ENCODE data around the gene ABHD17B. TPM values are rescaled to one million over a fixed set of nuclear protein-coding genes. Genes with fewer than 3 reads are reported as not detected.

The ABHD17B gene
- total RNA-seq, 1 donor from 2014 or later = 19.6 TPM

DNA sequence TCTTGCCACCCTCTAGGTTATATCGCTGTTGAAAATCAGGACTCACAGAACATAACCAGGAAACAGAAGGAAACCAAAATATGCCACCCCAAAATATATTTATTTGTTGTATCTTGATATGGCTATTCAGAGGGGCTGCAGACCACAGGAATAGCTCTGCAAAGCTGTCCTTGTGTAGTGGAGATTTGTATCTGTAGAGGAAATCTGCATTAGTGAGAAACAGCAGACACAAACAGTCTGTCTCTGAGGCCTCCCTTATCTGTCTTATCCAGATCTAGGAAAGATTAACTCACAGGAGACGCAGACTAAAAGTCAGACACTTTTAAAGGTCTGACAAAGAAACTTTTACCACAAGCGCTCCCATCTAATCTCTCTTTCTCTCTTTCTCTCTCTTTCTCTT, 88.5 kb downstream of the ABHD17B start:
- no peak for TF ChIP-seq CTCF (IDR thresholded peaks at IDR 0.05; ENCODE audit: insufficient read depth, low read length, poor library complexity, severe bottlenecking)
- no peak for DNase-seq (ENCODE audit: low read depth)
- H3K27me3 ChIP-seq (ENCODE audit: control insufficient read depth, insufficient read depth, low read length) = no peaks in the 10 kb centered on the region
- H3K36me3 ChIP-seq (ENCODE audit: control insufficient read depth, insufficient read depth, low read length) = no peaks in the 10 kb centered on the region
- no peak overlapping the region for H3K4me3 ChIP-seq (ENCODE audit: low read depth, low read length)

- H3K27me3 ChIP-seq (ENCODE audit: control insufficient read depth, insufficient read depth, low read length) = no peaks in the 10 kb centered on the region
- DNase-seq (ENCODE audit: low read depth) = no peak
- no peak for TF ChIP-seq CTCF (IDR thresholded peaks at IDR 0.05; ENCODE audit: insufficient read depth, low read length, poor library complexity, severe bottlenecking)
- H3K36me3 ChIP-seq (ENCODE audit: control insufficient read depth, insufficient read depth, low read length) = no peaks in the 10 kb centered on the region
- H3K4me3 ChIP-seq (ENCODE audit: low read depth, low read length) = no peak overlapping the region
Observed at GRCh38 chr9:71821405-71821804, 89.6 kb downstream of the ABHD17B start.

- DNase-seq (ENCODE audit: low read depth) = no peak
- no peaks in the 10 kb centered on the region for H3K36me3 ChIP-seq (ENCODE audit: control insufficient read depth, insufficient read depth, low read length)
- no peak for TF ChIP-seq CTCF (IDR thresholded peaks at IDR 0.05; ENCODE audit: insufficient read depth, low read length, poor library complexity, severe bottlenecking)
- H3K27me3 ChIP-seq (ENCODE audit: control insufficient read depth, insufficient read depth, low read length) = no peaks in the 10 kb centered on the region
- H3K4me3 ChIP-seq (ENCODE audit: low read depth, low read length) = no peak overlapping the region
Observed at GRCh38 chr9:71820403-71820921, 90.5 kb downstream of the ABHD17B start.

GRCh38 chr9:71819115-71819739, 91.8 kb downstream of the ABHD17B start:
- Histone ChIP-seq H3K4me3 (ENCODE audit: low read depth, low read length) (no peak overlapping the region), H3K27me3 (ENCODE audit: control insufficient read depth, insufficient read depth, low read length) (no peaks in the 10 kb centered on the region), H3K36me3 (ENCODE audit: control insufficient read depth, insufficient read depth, low read length) (no peaks in the 10 kb centered on the region)
- DNase-seq (ENCODE audit: low read depth) = no peak
- peak; percentile 67 for TF ChIP-seq CTCF (IDR thresholded peaks at IDR 0.05; ENCODE audit: insufficient read depth, low read length, poor library complexity, severe bottlenecking)

- no peak for TF ChIP-seq CTCF (IDR thresholded peaks at IDR 0.05; ENCODE audit: insufficient read depth, low read length, poor library complexity, severe bottlenecking)
- no peak for DNase-seq (ENCODE audit: low read depth)
- H3K27me3 ChIP-seq (ENCODE audit: control insufficient read depth, insufficient read depth, low read length) = no peaks in the 10 kb centered on the region
- no peak overlapping the region for H3K4me3 ChIP-seq (ENCODE audit: low read depth, low read length)
- H3K36me3 ChIP-seq (ENCODE audit: control insufficient read depth, insufficient read depth, low read length) = no peaks in the 10 kb centered on the region
Observed at GRCh38 chr9:71816916-71817451, 94.0 kb downstream of the ABHD17B start.

Other genes with a start within 250 kb of the ABHD17B start
- 35.8 and 41.8 TPM in 2 replicates for gene CEMIP2, start 142.7 kb downstream of the ABHD17B start, total RNA-seq
- 15.6 and 19.1 TPM in 2 replicates for gene C9orf85, start 446 bp upstream of the ABHD17B start, total RNA-seq
- gene C9orf57, start 149.4 kb upstream of the ABHD17B start, total RNA-seq = not detected in 2 replicates
- gene GDA, start 238.2 kb upstream of the ABHD17B start, total RNA-seq = under 0.01 and 0.04 TPM in 2 replicates